Ishikawa (cell line): ENCODE measurements around the gene PGM1.

Source experiments
- CEBPB ChIP-seq: IDR thresholded peaks from 2 replicates; pipeline ENCODE4 v1.6.1; 2012
- CREB1 ChIP-seq: IDR thresholded peaks from 2 replicates; pipeline ENCODE4 v1.6.1; 2012; ENCODE audit warnings: low read depth
- EGR1 ChIP-seq: IDR thresholded peaks from 2 replicates; pipeline ENCODE4 v1.6.1; 2012
- EP300 ChIP-seq: IDR thresholded peaks from 2 replicates; pipeline ENCODE4 v1.6.1; 2012; ENCODE audit warnings: borderline replicate concordance
- FOXM1 ChIP-seq: IDR thresholded peaks from 2 replicates; pipeline ENCODE4 v1.6.1; 2012; ENCODE audit warnings: low read depth, borderline replicate concordance
- NFIC ChIP-seq: IDR thresholded peaks from 2 replicates; pipeline ENCODE4 v1.6.1; 2012
- RAD21 ChIP-seq: IDR thresholded peaks from 2 replicates; pipeline ENCODE4 v1.6.1; 2012; ENCODE audit warnings: low read depth
- TAF1 ChIP-seq: IDR thresholded peaks from 2 replicates; pipeline ENCODE4 v1.6.1; 2012; ENCODE audit warnings: low read depth, mild to moderate bottlenecking
- TCF12 ChIP-seq: IDR thresholded peaks from 2 replicates; pipeline ENCODE4 v1.6.1; 2012; ENCODE audit warnings: low read depth
- TEAD4 ChIP-seq: IDR thresholded peaks from 2 replicates; pipeline ENCODE4 v1.6.1; 2012
- YY1 ChIP-seq: IDR thresholded peaks from 2 replicates; pipeline ENCODE4 v1.6.1; 2012; ENCODE audit warnings: low read depth
- ZBTB7A ChIP-seq: IDR thresholded peaks from 2 replicates; pipeline ENCODE4 v1.6.1; 2012; ENCODE audit warnings: low read depth
- TF ChIP-seq, protein P1 (sequence below): IDR thresholded peaks from 2 replicates; pipeline ENCODE4 v1.6.1; 2012
- TF ChIP-seq, protein P2 (sequence below): IDR thresholded peaks from 2 replicates; pipeline ENCODE4 v1.6.1; 2012
- TF ChIP-seq, protein P3 (sequence below): IDR thresholded peaks from 2 replicates; pipeline ENCODE4 v1.6.1; 2012; ENCODE audit warnings: low read depth, mild to moderate bottlenecking

PGM1 gene

DNA sequence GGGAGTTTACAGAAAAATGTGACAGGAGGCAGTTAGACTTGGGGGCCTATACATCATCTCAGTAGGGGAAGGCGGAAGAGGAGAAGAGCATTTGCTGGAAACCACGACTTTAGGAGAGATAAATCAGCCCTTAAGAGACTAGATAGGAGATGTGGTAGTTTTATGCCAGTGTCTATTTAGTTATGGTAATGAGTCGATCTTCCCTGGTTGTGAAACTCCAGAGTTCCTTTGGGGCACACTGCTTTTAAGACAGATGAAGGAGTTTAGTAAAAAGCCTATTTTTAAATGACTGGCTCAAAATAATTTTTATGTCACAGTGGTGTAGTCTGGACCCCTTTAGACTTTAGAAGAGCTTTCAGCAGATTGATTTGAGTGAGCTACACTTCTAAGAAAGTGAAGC, 7.8 kb downstream of the PGM1 start:
- TF ChIP-seq TAF1 = no peak
- no peak for TF ChIP-seq ZBTB7A
- no peak for TF ChIP-seq TEAD4
- no peak for TF ChIP-seq EGR1
- TF ChIP-seq, protein P1, sequence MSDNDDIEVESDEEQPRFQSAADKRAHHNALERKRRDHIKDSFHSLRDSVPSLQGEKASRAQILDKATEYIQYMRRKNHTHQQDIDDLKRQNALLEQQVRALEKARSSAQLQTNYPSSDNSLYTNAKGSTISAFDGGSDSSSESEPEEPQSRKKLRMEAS = no peak
- no peak for TF ChIP-seq RAD21
- TF ChIP-seq CEBPB = no peak
- no peak for TF ChIP-seq CREB1

DNA sequence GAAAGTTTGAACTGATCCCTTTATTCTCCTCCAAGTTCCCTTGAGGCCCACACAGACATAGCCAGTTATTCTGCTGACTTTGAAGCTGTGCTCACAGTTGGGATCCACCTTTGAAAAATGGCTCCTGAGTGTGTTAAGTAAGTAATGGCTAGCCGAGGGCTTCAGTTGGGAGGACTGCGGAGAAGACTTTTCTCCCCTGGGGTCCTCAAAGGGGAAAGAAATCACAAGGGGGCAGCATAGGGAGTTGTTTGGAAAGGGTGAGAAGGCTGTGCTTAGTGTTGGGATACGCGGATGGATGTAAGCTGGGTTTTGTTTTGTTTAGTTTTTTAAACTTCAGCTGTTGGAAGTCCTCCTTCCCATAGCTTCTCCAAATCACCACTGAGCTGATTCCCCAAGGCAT, 8.3 kb downstream of the PGM1 start:
- TF ChIP-seq EP300 = no peak
- no peak for TF ChIP-seq EGR1
- no peak for TF ChIP-seq ZBTB7A
- no peak for TF ChIP-seq RAD21
- TF ChIP-seq, protein P2, sequence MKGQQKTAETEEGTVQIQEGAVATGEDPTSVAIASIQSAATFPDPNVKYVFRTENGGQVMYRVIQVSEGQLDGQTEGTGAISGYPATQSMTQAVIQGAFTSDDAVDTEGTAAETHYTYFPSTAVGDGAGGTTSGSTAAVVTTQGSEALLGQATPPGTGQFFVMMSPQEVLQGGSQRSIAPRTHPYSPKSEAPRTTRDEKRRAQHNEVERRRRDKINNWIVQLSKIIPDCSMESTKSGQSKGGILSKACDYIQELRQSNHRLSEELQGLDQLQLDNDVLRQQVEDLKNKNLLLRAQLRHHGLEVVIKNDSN = no peak
- no peak for TF ChIP-seq TAF1

DNA sequence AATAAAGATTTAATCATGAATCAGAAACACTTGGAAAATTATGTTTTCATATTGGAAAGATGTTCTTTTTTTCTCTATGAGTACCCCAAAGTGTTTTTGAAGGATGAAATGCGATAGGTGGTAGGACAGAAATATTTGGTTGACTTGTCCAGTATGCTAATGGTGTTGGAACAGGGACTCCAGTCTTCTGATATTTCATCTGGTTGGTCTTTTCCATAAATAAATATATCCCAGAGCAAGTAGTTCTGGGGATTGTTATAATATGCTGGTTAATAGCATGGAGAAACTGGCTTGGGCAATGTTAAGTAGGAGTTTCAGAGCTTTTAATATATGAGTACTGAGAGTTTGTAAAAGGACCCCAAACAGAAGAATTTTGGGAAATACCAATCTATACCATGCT, 8.7 kb downstream of the PGM1 start:
- no peak for TF ChIP-seq TCF12
- TF ChIP-seq, protein P2 = no peak
- TF ChIP-seq, protein P3, sequence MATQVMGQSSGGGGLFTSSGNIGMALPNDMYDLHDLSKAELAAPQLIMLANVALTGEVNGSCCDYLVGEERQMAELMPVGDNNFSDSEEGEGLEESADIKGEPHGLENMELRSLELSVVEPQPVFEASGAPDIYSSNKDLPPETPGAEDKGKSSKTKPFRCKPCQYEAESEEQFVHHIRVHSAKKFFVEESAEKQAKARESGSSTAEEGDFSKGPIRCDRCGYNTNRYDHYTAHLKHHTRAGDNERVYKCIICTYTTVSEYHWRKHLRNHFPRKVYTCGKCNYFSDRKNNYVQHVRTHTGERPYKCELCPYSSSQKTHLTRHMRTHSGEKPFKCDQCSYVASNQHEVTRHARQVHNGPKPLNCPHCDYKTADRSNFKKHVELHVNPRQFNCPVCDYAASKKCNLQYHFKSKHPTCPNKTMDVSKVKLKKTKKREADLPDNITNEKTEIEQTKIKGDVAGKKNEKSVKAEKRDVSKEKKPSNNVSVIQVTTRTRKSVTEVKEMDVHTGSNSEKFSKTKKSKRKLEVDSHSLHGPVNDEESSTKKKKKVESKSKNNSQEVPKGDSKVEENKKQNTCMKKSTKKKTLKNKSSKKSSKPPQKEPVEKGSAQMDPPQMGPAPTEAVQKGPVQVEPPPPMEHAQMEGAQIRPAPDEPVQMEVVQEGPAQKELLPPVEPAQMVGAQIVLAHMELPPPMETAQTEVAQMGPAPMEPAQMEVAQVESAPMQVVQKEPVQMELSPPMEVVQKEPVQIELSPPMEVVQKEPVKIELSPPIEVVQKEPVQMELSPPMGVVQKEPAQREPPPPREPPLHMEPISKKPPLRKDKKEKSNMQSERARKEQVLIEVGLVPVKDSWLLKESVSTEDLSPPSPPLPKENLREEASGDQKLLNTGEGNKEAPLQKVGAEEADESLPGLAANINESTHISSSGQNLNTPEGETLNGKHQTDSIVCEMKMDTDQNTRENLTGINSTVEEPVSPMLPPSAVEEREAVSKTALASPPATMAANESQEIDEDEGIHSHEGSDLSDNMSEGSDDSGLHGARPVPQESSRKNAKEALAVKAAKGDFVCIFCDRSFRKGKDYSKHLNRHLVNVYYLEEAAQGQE = no peak
- TF ChIP-seq, protein P1 = no peak
- no peak for TF ChIP-seq FOXM1
- TF ChIP-seq EP300 = no peak
- TF ChIP-seq TEAD4 = no peak
- no peak for TF ChIP-seq ZBTB7A
- TF ChIP-seq NFIC = no peak
- no peak for TF ChIP-seq TAF1
- TF ChIP-seq CREB1 = no peak
- no peak for TF ChIP-seq YY1

DNA sequence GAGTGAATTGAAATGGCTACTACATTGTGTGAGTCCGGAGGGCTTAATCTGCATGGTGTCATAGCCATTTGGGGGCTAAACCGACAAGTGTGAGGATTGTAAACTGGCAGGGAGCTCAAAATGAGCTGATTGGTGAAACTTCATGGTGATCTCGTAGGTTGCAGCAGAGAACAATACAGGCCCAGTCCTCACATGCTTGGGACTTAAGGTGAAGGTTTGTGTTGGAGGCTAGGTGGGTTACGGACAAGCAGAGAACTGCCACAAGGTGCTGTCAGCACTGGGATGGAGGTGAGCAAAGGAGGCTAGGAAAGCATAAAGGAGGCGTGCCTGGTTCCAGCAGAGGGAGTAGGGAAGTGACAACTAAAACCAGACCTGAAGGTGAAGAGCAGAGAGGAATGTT, 9.4 kb downstream of the PGM1 start:
- TF ChIP-seq TAF1 (no peak), YY1 (no peak), FOXM1 (no peak), TCF12 (no peak), CEBPB (no peak), CREB1 (no peak), NFIC (no peak), EP300 (no peak)
- TF ChIP-seq, protein P2 = no peak
- TF ChIP-seq, protein P1 = no peak

DNA sequence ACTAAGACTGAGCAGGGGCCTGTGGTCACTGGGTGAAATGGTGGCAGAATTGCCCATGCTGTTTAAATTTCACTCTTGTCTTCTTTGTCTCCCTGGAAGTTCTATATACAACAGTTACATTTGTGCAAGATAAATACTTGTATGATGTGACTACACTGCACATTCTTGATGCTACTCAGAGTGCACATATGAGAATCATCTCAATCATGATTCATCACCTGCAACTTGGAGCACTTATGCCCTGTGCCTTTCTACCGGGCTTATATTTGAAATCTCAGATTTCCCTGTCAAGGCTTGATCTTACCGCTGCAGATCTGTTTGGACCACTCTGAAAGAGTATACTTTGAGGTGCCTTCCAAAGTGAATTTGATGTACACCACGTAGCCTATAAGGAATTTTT, 10.6 kb downstream of the PGM1 start:
- TF ChIP-seq CREB1 (no peak), YY1 (no peak), EP300 (no peak), NFIC (no peak), RAD21 (no peak), EGR1 (no peak), ZBTB7A (no peak), TAF1 (no peak), TEAD4 (no peak), TCF12 (no peak), FOXM1 (no peak), CEBPB (no peak)
- TF ChIP-seq, protein P3 = no peak
- TF ChIP-seq, protein P1 = no peak
- TF ChIP-seq, protein P2 = no peak
